Panc1 (cell line): ENCODE measurements around the gene ZBTB20. TPM values are rescaled to one million over a fixed set of nuclear protein-coding genes. Genes with fewer than 3 reads are reported as not detected.

ENCODE experiments used
- ATAC-seq: fragments of 200-7000 bp; cut with Tn5 transposase; 2 replicates; pipeline ENCODE4 v1.9.1; 2020; ENCODE audit warnings: mild to moderate bottlenecking, moderate library complexity
- BruUV-seq: library from RNA; stranded (reverse); fragments of 400-500 nt; replicated peaks from 2 replicates; lab custom pipeline; 2021; lab: Mats Ljungman, UMichigan
- CTCF ChIA-PET: fragments of 300-600 bp; sonication (Branson Sonifier 250); formaldehyde crosslinking; loops from one replicate; lab custom pipeline; 2022; ENCODE audit warnings: antibody characterized with exemption; lab: Charles Lee
- POLR2A ChIA-PET: fragments of 300-600 bp; sonication (Branson Sonifier 250); formaldehyde crosslinking; loops from one replicate; lab custom pipeline; 2022; ENCODE audit warnings: antibody characterized with exemption; lab: Charles Lee
- DNase-seq: peaks from one replicate; pipeline ENCODE4 v3.0.0-alpha.2; 2010; ENCODE audit warnings: low read depth, low spot score
- H3K27ac ChIP-seq: 2 replicates; pipeline ENCODE4 v1.5.1; 2011; ENCODE audit warnings: mild to moderate bottlenecking, low read length, inconsistent platforms
- H3K27me3 ChIP-seq: fragments of 200-500 bp; sonication (Bioruptor generic); 2 replicates; pipeline ENCODE4 v1.6.0; 2014; ENCODE audit warnings: low read length, inconsistent platforms; ENCODE audit not compliant: control insufficient read depth, insufficient read depth
- H3K36me3 ChIP-seq: fragments of 200-500 bp; sonication (Bioruptor generic); 2 replicates; pipeline ENCODE4 v1.5.1; 2014; ENCODE audit warnings: inconsistent platforms, mild to moderate bottlenecking, low read length, moderate library complexity; ENCODE audit not compliant: control insufficient read depth, insufficient read depth
- H3K4me1 ChIP-seq: 2 replicates; pipeline ENCODE4 v1.5.1; 2011; ENCODE audit warnings: inconsistent platforms, mild to moderate bottlenecking, low read length, moderate library complexity; ENCODE audit not compliant: control insufficient read depth, insufficient read depth
- H3K4me3 ChIP-seq, 2 experiments: 2 replicates each; pipeline ENCODE4 v1.5.1; 2011 to 2012; ENCODE audit warnings: low read depth in 2 of 2, low read length in 2 of 2, mild to moderate bottlenecking in 2 of 2, inconsistent platforms in 1 of 2, moderate library complexity in 1 of 2
- H3K9me3 ChIP-seq: fragments of 200-500 bp; sonication (Bioruptor generic); 2 replicates; pipeline ENCODE4 v1.5.1; 2014; ENCODE audit warnings: low read depth, mild to moderate bottlenecking, inconsistent platforms, low read length, moderate library complexity; ENCODE audit not compliant: control insufficient read depth, insufficient read depth
- CTCF ChIP-seq: fragments of 450-650 bp; IDR thresholded peaks from 2 replicates; pipeline ENCODE4 v1.5.1; 2017; ENCODE audit warnings: mild to moderate bottlenecking
- POLR2AphosphoS5 ChIP-seq: IDR thresholded peaks from 2 replicates; pipeline ENCODE4 v1.6.1; 2012; ENCODE audit warnings: mild to moderate bottlenecking, low read depth, low read length, moderate library complexity
- REST ChIP-seq, 2 experiments: IDR thresholded peaks; 2 replicates each; pipeline ENCODE4 v1.6.1; 2011 to 2012; ENCODE audit warnings: low read depth in 2 of 2, control low read depth in 1 of 2, low read length in 1 of 2, mild to moderate bottlenecking in 1 of 2, moderate library complexity in 1 of 2; ENCODE audit not compliant: insufficient read depth in 1 of 2
- SIN3A ChIP-seq: IDR thresholded peaks from 2 replicates; pipeline ENCODE4 v1.6.1; 2012; ENCODE audit warnings: low read depth, mild to moderate bottlenecking, low read length, moderate library complexity, borderline replicate concordance; ENCODE audit not compliant: insufficient read depth
- TCF7L2 ChIP-seq: IDR thresholded peaks from 2 replicates; pipeline ENCODE4 v1.6.1; 2011; ENCODE audit warnings: mild to moderate bottlenecking, low read depth, low read length, inconsistent platforms
- in situ Hi-C: cut with HindIII; loops from 2 replicates; pipeline ENCODE4 v1.10.0; 2016; ENCODE audit warnings: low sequenced_read_pairs, low pct_unique_long_range_greater_than_20kb
- intact Hi-C: fragments of 100-400 bp; cut with micrococcal nuclease; formaldehyde crosslinking; loops from one replicate; pipeline ENCODE4 v1.10.0; 2022; ENCODE audit not compliant: unreplicated experiment
- total RNA-seq: library from RNA; stranded (reverse); gene quantifications from one replicate; pipeline ENCODE4 v1.2.1, GENCODE V29; 2021; ENCODE audit not compliant: unreplicated experiment

The ZBTB20 gene
- total RNA-seq, 1 experiment from 2014 or later = 4.1 TPM

- Histone ChIP-seq H3K36me3 (no peaks in the 10 kb centered on the region), H3K27me3 (no peaks in the 10 kb centered on the region), H3K27ac (no peak overlapping the region), H3K4me3 (no peak overlapping the region), H3K9me3 (no peaks in the 10 kb centered on the region), H3K4me1 (no peaks in the 10 kb centered on the region)
- ChIA-PET POLR2A (no interaction called here), CTCF (no interaction called here)
- TF ChIP-seq TCF7L2 = no peak
- TF ChIP-seq CTCF = no peak
- TF ChIP-seq SIN3A = no peak
- no peak for TF ChIP-seq POLR2AphosphoS5
- no peak for TF ChIP-seq REST (IDR thresholded peaks at IDR 0.05; ENCODE audit: insufficient read depth in 1 of 2, low read depth in 2 of 2, low read length in 1 of 2)
- ATAC-seq (no peak), DNase-seq (no peak)
- BruUV-seq = no TSS peak
- in situ Hi-C loops (no loop called here), intact Hi-C loops (no loop called here)
These were observed 48.6 kb downstream of the ZBTB20 start for GRCh38 chr3:115098354-115099073.

DNA sequence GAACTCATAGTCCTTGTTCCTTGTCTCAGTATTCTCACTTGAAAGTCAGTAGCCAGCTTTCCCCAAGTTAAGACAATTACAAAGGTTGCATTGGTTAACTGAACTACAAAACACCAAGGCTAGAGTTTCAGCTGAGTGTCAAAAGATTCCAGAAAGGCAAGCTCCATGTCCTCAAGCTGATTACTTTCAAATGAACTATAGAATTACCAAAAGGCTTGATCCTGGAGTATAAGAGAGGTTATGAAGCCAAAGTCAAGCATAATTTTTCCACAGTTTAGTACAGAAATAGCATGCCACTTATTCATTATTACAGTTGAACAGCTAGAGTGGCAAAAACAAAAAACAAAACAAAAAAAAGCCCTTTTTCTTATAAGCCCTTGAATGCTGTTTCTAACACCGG, 51.9 kb downstream of the ZBTB20 start:
- ChIA-PET POLR2A (no interaction called here), CTCF (no interaction called here)
- TF ChIP-seq SIN3A = no peak
- no peak for TF ChIP-seq REST (IDR thresholded peaks at IDR 0.05; ENCODE audit: insufficient read depth in 1 of 2, low read depth in 2 of 2, low read length in 1 of 2)
- TF ChIP-seq POLR2AphosphoS5 = no peak
- TF ChIP-seq CTCF = no peak
- TF ChIP-seq TCF7L2 = no peak
- Histone ChIP-seq H3K4me3 (no peak overlapping the region), H3K27ac (no peak overlapping the region), H3K4me1 (no peaks in the 10 kb centered on the region), H3K9me3 (no peaks in the 10 kb centered on the region), H3K27me3 (no peaks in the 10 kb centered on the region), H3K36me3 (no peaks in the 10 kb centered on the region)
- DNase-seq (no peak), ATAC-seq (no peak)
- no TSS peak for BruUV-seq
- intact Hi-C loops (no loop called here), in situ Hi-C loops (no loop called here)
